ENCODE measurements around the gene GLRX.

The GLRX gene

GRCh38 chr5:95773335-95774059 lies 49.0 kb downstream of the GLRX start:
- no peak for DNase-seq

- DNase-seq = no peak
These were observed 50.6 kb downstream of the GLRX start for GRCh38 chr5:95771892-95772291.

- no peak for DNase-seq
These were observed 51.5 kb downstream of the GLRX start for GRCh38 chr5:95770830-95771708.

DNA sequence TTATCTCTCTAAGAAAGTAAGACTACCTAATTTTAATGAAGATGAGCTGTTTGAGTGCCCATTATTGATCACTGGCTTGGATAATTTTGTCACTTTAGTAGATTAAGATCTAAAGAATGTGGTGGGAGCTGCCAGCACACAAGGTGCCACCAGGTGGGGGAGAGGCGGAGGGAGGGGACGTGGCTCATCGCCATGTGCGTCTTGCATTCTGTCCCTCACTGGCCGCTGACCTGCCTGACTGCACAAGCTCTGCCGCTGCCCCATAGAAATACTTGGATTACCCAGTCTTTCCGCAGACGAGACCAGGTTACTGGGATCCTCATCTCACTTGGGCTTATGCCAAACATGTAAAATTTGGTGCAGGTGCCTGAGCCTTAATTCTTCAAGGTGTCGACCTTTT lies 53.8 kb downstream of the GLRX start:
- no peak for DNase-seq

GRCh38 chr5:95763941-95764340 lies 58.6 kb downstream of the GLRX start:
- no peak for DNase-seq
